ENCODE results near the gene EFNA1.

EFNA1 gene

GRCh38 chr1:155125946-155126555, 1.6 kb upstream of the EFNA1 start:
- Histone ChIP-seq H3K9me3 (ENCODE audit: insufficient read depth, low read depth, low read length) (no peaks in the 10 kb centered on the region), H3K4me1 (ENCODE audit: insufficient read depth, low read length, poor library complexity, severe bottlenecking) (peaks cover 25% of the 10 kb centered on the region), H4K20me1 (ENCODE audit: insufficient read depth, low read length, poor library complexity, severe bottlenecking) (no peaks in the 10 kb centered on the region), H3K4me3 (ENCODE audit: low read length, poor library complexity, severe bottlenecking) (no peak overlapping the region), H3K9me2 (replicated peaks; ENCODE audit: low read depth, low read length) (no peaks in the 10 kb centered on the region), H3K79me2 (ENCODE audit: insufficient read depth, low read length) (no peaks in the 10 kb centered on the region), H3K4me2 (ENCODE audit: low read depth, low read length, poor library complexity, severe bottlenecking) (no peak overlapping the region), H3K36me3 (ENCODE audit: insufficient read depth, low read length) (no peaks in the 10 kb centered on the region), H3K27me3 (ENCODE audit: insufficient read depth, low read length, poor library complexity, severe bottlenecking) (peaks cover 19% of the 10 kb centered on the region), H3K9ac (ENCODE audit: low read depth, low read length, poor library complexity, severe bottlenecking) (no peak overlapping the region), H3F3A (ENCODE audit: low read depth) (no peaks in the 10 kb centered on the region), H2AFZ (ENCODE audit: low read length) (no peak overlapping the region)
- no peak for TF ChIP-seq CTCF (conservative IDR thresholded peaks at IDR 0.05; ENCODE audit: low read length)
- no peak for TF ChIP-seq EZH2phosphoT487 (IDR thresholded peaks at IDR 0.05; ENCODE audit: borderline replicate concordance)

- H3K4me1 ChIP-seq (ENCODE audit: insufficient read depth, low read length, poor library complexity, severe bottlenecking) = peaks cover 25% of the 10 kb centered on the region
- no peaks in the 10 kb centered on the region for H3K9me3 ChIP-seq (ENCODE audit: insufficient read depth, low read depth, low read length)
- no peak for TF ChIP-seq EZH2phosphoT487 (IDR thresholded peaks at IDR 0.05; ENCODE audit: borderline replicate concordance)
- TF ChIP-seq CTCF (conservative IDR thresholded peaks at IDR 0.05; ENCODE audit: low read length) = no peak
- H3K79me2 ChIP-seq (ENCODE audit: insufficient read depth, low read length) = no peaks in the 10 kb centered on the region
- peak overlapping the region; percentile 71; the same call in 1 of the 2 replicates for H2AFZ ChIP-seq (ENCODE audit: low read length)
- no peak overlapping the region for H3K9ac ChIP-seq (ENCODE audit: low read depth, low read length, poor library complexity, severe bottlenecking)
- H3K4me2 ChIP-seq (ENCODE audit: low read depth, low read length, poor library complexity, severe bottlenecking) = peak overlapping the region; percentile 74
- no peaks in the 10 kb centered on the region for H4K20me1 ChIP-seq (ENCODE audit: insufficient read depth, low read length, poor library complexity, severe bottlenecking)
- no peaks in the 10 kb centered on the region for H3K36me3 ChIP-seq (ENCODE audit: insufficient read depth, low read length)
- H3F3A ChIP-seq (ENCODE audit: low read depth) = no peaks in the 10 kb centered on the region
- peak overlapping the region; percentile 67 for H3K4me3 ChIP-seq (ENCODE audit: low read length, poor library complexity, severe bottlenecking)
- no peaks in the 10 kb centered on the region for H3K9me2 ChIP-seq (replicated peaks; ENCODE audit: low read depth, low read length)
- H3K27me3 ChIP-seq (ENCODE audit: insufficient read depth, low read length, poor library complexity, severe bottlenecking) = peaks cover 19% of the 10 kb centered on the region
Observed at GRCh38 chr1:155126556-155127104, 1.0 kb upstream of the EFNA1 start.

- Histone ChIP-seq H3K9me3 (ENCODE audit: insufficient read depth, low read depth, low read length) (no peaks in the 10 kb centered on the region), H3K9ac (ENCODE audit: low read depth, low read length, poor library complexity, severe bottlenecking) (peak overlapping the region; percentile 47), H4K20me1 (ENCODE audit: insufficient read depth, low read length, poor library complexity, severe bottlenecking) (no peaks in the 10 kb centered on the region), H3K9me2 (replicated peaks; ENCODE audit: low read depth, low read length) (no peaks in the 10 kb centered on the region), H3K4me2 (ENCODE audit: low read depth, low read length, poor library complexity, severe bottlenecking) (peak overlapping the region; percentile 74), H2AFZ (ENCODE audit: low read length) (peak overlapping the region; percentile 71), H3K27me3 (ENCODE audit: insufficient read depth, low read length, poor library complexity, severe bottlenecking) (peaks cover 19% of the 10 kb centered on the region), H3K79me2 (ENCODE audit: insufficient read depth, low read length) (no peaks in the 10 kb centered on the region), H3K36me3 (ENCODE audit: insufficient read depth, low read length) (no peaks in the 10 kb centered on the region), H3K4me3 (ENCODE audit: low read length, poor library complexity, severe bottlenecking) (peak overlapping the region; percentile 67), H3K4me1 (ENCODE audit: insufficient read depth, low read length, poor library complexity, severe bottlenecking) (peaks cover 25% of the 10 kb centered on the region), H3F3A (ENCODE audit: low read depth) (no peaks in the 10 kb centered on the region)
- TF ChIP-seq CTCF (conservative IDR thresholded peaks at IDR 0.05; ENCODE audit: low read length) = no peak
- no peak for TF ChIP-seq EZH2phosphoT487 (IDR thresholded peaks at IDR 0.05; ENCODE audit: borderline replicate concordance)
Observed at GRCh38 chr1:155127967-155128754, 485 bp downstream of the EFNA1 start.
